WTC11 (cell line): Measurements from ENCODE around the gene PHTF2. TPM values are rescaled to one million over a fixed set of nuclear protein-coding genes. Genes with fewer than 3 reads are reported as not detected.

ENCODE experiments used
- ATAC-seq: fragments of 200-7000 bp; cut with Tn5 transposase; 2 replicates; pipeline ENCODE4 v1.10.0; 2021; ENCODE audit warnings: mild to moderate bottlenecking, moderate library complexity
- CTCF ChIA-PET: fragments of 300-600 bp; sonication (Branson Sonifier 250); formaldehyde crosslinking; loops from one replicate; lab custom pipeline; 2021; ENCODE audit warnings: antibody characterized with exemption; lab: Charles Lee
- POLR2A ChIA-PET: fragments of 350-600 bp; sonication (Branson Sonifier 250); formaldehyde crosslinking; loops from one replicate; lab custom pipeline; 2021; ENCODE audit warnings: antibody characterized with exemption; lab: Charles Lee
- DNase-seq: peaks from one replicate; pipeline ENCODE4 v3.0.0; 2021; ENCODE audit warnings: low spot score
- H3K27ac Mint-ChIP-seq: 2 replicates; pipeline ENCODE4 v1.8.0; 2021; ENCODE audit warnings: mixed read lengths
- H3K27me3 Mint-ChIP-seq: 2 replicates; pipeline ENCODE4 v1.8.0; 2021; ENCODE audit warnings: low read depth, mild to moderate bottlenecking, moderate library complexity, mixed read lengths
- H3K36me3 Mint-ChIP-seq: 2 replicates; pipeline ENCODE4 v1.8.0; 2021; ENCODE audit warnings: mixed read lengths
- H3K4me1 Mint-ChIP-seq: 2 replicates; pipeline ENCODE4 v1.8.0; 2022; ENCODE audit warnings: mixed read lengths
- H3K4me3 Mint-ChIP-seq: 2 replicates; pipeline ENCODE4 v1.8.0; 2021; ENCODE audit warnings: mild to moderate bottlenecking, moderate library complexity, mixed read lengths
- H3K9me3 Mint-ChIP-seq: 2 replicates; pipeline ENCODE4 v1.8.0; 2021; ENCODE audit warnings: mixed read lengths
- CBFB ChIP-seq: sonication (generic); formaldehyde crosslinking; IDR thresholded peaks from 2 replicates; pipeline ENCODE4 v1.8.1; 2022; ENCODE audit warnings: mild to moderate bottlenecking, low read depth, missing genetic modification reagents
- CREM ChIP-seq: sonication (generic); formaldehyde crosslinking; IDR thresholded peaks from 2 replicates; pipeline ENCODE4 v1.8.1; 2022; ENCODE audit warnings: mild to moderate bottlenecking, missing genetic modification reagents, moderate library complexity
- E2F5 ChIP-seq: sonication (generic); formaldehyde crosslinking; IDR thresholded peaks from 2 replicates; pipeline ENCODE4 v1.8.1; 2022; ENCODE audit warnings: mild to moderate bottlenecking, moderate library complexity, missing genetic modification reagents
- EMX1 ChIP-seq: fragments of 250-450 bp; sonication (Bioruptor Pico); IDR thresholded peaks from 2 replicates; pipeline ENCODE4 v1.8.0; 2021; ENCODE audit warnings: mild to moderate bottlenecking
- HMGA2 ChIP-seq: fragments of 250-450 bp; sonication (Bioruptor Pico); IDR thresholded peaks from 2 replicates; pipeline ENCODE4 v1.4.0; 2021; ENCODE audit warnings: mild to moderate bottlenecking, moderate library complexity
- JUN ChIP-seq: sonication (generic); formaldehyde crosslinking; IDR thresholded peaks from 2 replicates; pipeline ENCODE4 v1.8.0; 2023; ENCODE audit warnings: mild to moderate bottlenecking, missing genetic modification reagents
- NFYB ChIP-seq: sonication (generic); formaldehyde crosslinking; conservative IDR thresholded peaks from 2 replicates; pipeline ENCODE4 v1.8.0; 2022; ENCODE audit warnings: low read depth, missing genetic modification reagents
- PRRX2 ChIP-seq: fragments of 250-450 bp; sonication (Bioruptor Pico); IDR thresholded peaks from 2 replicates; pipeline ENCODE4 v1.8.0; 2021; ENCODE audit warnings: mild to moderate bottlenecking
- RORB ChIP-seq: fragments of 250-450 bp; sonication (Bioruptor Pico); IDR thresholded peaks from 2 replicates; pipeline ENCODE4 v1.9.0; 2021; ENCODE audit warnings: mild to moderate bottlenecking
- TCF7 ChIP-seq: sonication (generic); formaldehyde crosslinking; IDR thresholded peaks from 2 replicates; pipeline ENCODE4 v1.8.0; 2022; ENCODE audit warnings: mild to moderate bottlenecking, low read depth, missing genetic modification reagents, moderate library complexity
- ZNF671 ChIP-seq: fragments of 250-450 bp; sonication (Bioruptor Pico); IDR thresholded peaks from 2 replicates; pipeline ENCODE4 v1.8.0; 2021; ENCODE audit warnings: mild to moderate bottlenecking
- total RNA-seq: library from RNA; stranded (reverse); gene quantifications from 3 replicates; pipeline ENCODE4 v1.2.3, GENCODE V29; 2021
- TF ChIP-seq, protein P1 (sequence below): sonication (generic); formaldehyde crosslinking; IDR thresholded peaks from 2 replicates; pipeline ENCODE4 v1.8.1; 2023; ENCODE audit warnings: mild to moderate bottlenecking, missing genetic modification reagents
- TF ChIP-seq, protein P2 (sequence below): sonication (generic); formaldehyde crosslinking; IDR thresholded peaks from 2 replicates; pipeline ENCODE4 v1.8.0; 2023; ENCODE audit warnings: missing genetic modification reagents
- TF ChIP-seq, protein P3 (sequence below): fragments of 250-450 bp; sonication (Bioruptor Pico); IDR thresholded peaks from 2 replicates; pipeline ENCODE4 v1.9.0; 2021; ENCODE audit warnings: moderate library complexity, mild to moderate bottlenecking, inconsistent platforms, borderline replicate concordance
- TF ChIP-seq, protein P4 (sequence below): sonication (generic); formaldehyde crosslinking; IDR thresholded peaks from 2 replicates; pipeline ENCODE4 v1.8.1; 2023; ENCODE audit warnings: mild to moderate bottlenecking, missing genetic modification reagents, moderate library complexity
- TF ChIP-seq, protein P5 (sequence below): sonication (generic); formaldehyde crosslinking; IDR thresholded peaks from 2 replicates; pipeline ENCODE4 v1.8.0; 2022; ENCODE audit warnings: mild to moderate bottlenecking, missing genetic modification reagents

PHTF2 gene
- total RNA-seq, 1 experiment from 2014 or later = 17.9 TPM

DNA sequence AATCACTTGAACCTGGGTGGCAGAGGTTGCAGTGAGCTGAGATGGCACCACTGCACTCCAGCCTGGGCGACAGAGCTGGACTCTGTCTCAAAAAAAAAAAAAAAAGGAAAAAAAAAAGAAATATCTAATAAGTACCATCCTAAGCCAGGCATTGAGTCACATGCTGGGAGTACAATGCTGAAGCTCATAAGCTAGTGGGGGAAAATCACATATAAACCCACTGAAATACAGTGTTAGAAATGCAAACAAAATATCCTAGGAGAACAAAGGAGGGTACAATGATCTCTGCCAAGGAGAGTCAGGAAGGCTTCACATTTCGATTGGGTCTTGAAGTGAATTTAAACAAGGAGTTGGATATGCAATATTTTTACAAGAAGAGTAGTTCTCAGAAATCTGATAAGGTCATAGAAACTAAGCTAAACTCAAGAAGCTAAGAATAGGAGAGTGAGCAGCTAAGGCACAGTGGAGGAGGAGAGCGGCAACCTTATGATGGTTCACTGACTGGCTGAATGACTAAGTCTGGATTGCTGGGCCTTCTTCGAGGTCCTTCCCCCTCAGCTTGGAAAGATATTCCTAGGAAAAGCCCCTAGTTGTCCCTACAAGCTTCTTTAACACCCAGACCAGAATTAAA lies 115.5 kb downstream of the PHTF2 start:
- H3K4me3 Mint-ChIP-seq = no peak overlapping the region
- H3K9me3 Mint-ChIP-seq = no peaks in the 10 kb centered on the region
- peaks cover 2% of the 10 kb centered on the region; the same call in 1 of the 2 replicates for H3K4me1 Mint-ChIP-seq
- ATAC-seq = no peak
- CTCF ChIA-PET = interaction anchor here (0.7 to 1.2 kb wide), 3 partner anchors 10 to 118 kb away, joined by 4 to 5 read pairs (median 4); no protein-coding TSS in a partner anchor
- no peaks in the 10 kb centered on the region for H3K36me3 Mint-ChIP-seq
- TF ChIP-seq HMGA2 (no peak), NFYB (CRISPR knock-in tag) (no peak), RORB (CRISPR knock-in tag) (no peak), EMX1 (CRISPR knock-in tag) (no peak), PRRX2 (CRISPR knock-in tag) (no peak), CBFB (CRISPR knock-in tag) (no peak), CREM (CRISPR knock-in tag) (no peak), JUN (CRISPR knock-in tag) (no peak), ZNF671 (no peak), TCF7 (CRISPR knock-in tag) (no peak)
- TF ChIP-seq, protein P1, sequence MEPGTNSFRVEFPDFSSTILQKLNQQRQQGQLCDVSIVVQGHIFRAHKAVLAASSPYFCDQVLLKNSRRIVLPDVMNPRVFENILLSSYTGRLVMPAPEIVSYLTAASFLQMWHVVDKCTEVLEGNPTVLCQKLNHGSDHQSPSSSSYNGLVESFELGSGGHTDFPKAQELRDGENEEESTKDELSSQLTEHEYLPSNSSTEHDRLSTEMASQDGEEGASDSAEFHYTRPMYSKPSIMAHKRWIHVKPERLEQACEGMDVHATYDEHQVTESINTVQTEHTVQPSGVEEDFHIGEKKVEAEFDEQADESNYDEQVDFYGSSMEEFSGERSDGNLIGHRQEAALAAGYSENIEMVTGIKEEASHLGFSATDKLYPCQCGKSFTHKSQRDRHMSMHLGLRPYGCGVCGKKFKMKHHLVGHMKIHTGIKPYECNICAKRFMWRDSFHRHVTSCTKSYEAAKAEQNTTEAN (CRISPR knock-in tag) = no peak
- TF ChIP-seq, protein P2, sequence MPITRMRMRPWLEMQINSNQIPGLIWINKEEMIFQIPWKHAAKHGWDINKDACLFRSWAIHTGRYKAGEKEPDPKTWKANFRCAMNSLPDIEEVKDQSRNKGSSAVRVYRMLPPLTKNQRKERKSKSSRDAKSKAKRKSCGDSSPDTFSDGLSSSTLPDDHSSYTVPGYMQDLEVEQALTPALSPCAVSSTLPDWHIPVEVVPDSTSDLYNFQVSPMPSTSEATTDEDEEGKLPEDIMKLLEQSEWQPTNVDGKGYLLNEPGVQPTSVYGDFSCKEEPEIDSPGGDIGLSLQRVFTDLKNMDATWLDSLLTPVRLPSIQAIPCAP = no peak
- TF ChIP-seq, protein P3, sequence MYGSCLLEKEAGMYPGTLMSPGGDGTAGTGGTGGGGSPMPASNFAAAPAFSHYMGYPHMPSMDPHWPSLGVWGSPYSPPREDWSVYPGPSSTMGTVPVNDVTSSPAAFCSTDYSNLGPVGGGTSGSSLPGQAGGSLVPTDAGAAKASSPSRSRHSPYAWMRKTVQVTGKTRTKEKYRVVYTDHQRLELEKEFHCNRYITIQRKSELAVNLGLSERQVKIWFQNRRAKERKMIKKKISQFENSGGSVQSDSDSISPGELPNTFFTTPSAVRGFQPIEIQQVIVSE = no peak
- TF ChIP-seq, protein P4, sequence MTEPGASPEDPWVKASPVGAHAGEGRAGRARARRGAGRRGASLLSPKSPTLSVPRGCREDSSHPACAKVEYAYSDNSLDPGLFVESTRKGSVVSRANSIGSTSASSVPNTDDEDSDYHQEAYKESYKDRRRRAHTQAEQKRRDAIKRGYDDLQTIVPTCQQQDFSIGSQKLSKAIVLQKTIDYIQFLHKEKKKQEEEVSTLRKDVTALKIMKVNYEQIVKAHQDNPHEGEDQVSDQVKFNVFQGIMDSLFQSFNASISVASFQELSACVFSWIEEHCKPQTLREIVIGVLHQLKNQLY = no peak
- TF ChIP-seq, all 79 proteins: peak for 0
- no peak overlapping the region; the same call in 1 of the 2 replicates for H3K27ac Mint-ChIP-seq
- no peak for DNase-seq
- POLR2A ChIA-PET = interaction anchor here (0.7 kb wide), 1 partner anchor 50 kb away, joined by 4 read pairs; no protein-coding TSS in a partner anchor
- H3K27me3 Mint-ChIP-seq = no peaks in the 10 kb centered on the region

DNA sequence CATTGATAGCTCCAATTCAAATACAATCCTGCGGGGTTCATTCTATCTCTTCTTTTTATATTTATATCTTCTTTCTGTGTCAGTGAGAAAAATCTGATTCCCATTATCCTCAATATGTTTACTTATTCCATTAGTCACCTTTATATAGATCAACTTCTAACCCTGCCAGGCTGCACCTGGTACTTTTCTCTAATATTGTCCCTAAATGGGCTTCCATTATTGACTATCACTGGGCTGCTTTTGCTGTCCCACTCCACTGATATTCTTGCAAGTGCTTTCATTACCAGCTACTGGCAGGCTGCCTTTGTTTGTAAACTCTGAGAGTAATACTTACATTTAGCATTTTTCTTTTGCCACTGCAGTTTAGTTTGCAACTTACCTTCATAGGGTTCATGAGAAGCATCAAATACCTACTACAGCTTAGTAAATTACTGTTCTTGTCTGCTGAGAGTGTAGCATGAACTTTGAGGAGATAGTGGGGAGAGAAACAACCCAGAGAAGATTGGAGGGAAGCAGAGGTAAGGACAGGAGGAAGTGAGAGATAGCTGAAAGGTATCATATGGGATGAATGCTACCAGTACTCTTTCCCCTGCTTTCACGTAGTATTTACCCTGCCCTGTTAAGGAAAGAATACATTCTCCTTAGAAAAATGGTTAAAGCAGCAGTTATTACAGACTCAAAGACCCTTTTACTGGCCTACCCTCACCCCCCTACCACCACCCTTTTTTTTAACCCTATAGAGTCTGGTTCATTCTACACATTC lies 119.1 kb downstream of the PHTF2 start:
- Mint-ChIP-seq H3K27me3 (no peaks in the 10 kb centered on the region), H3K4me3 (no peak overlapping the region), H3K36me3 (no peaks in the 10 kb centered on the region), H3K27ac (no peak overlapping the region), H3K4me1 (peaks cover 2% of the 10 kb centered on the region; the same call in 1 of the 2 replicates), H3K9me3 (no peaks in the 10 kb centered on the region)
- POLR2A ChIA-PET = no interaction called here
- DNase-seq (no peak), ATAC-seq (no peak)
- TF ChIP-seq, protein P5, sequence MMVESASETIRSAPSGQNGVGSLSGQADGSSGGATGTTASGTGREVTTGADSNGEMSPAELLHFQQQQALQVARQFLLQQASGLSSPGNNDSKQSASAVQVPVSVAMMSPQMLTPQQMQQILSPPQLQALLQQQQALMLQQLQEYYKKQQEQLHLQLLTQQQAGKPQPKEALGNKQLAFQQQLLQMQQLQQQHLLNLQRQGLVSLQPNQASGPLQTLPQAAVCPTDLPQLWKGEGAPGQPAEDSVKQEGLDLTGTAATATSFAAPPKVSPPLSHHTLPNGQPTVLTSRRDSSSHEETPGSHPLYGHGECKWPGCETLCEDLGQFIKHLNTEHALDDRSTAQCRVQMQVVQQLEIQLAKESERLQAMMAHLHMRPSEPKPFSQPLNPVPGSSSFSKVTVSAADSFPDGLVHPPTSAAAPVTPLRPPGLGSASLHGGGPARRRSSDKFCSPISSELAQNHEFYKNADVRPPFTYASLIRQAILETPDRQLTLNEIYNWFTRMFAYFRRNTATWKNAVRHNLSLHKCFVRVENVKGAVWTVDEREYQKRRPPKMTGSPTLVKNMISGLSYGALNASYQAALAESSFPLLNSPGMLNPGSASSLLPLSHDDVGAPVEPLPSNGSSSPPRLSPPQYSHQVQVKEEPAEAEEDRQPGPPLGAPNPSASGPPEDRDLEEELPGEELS (CRISPR knock-in tag) = no peak
- TF ChIP-seq E2F5 (CRISPR knock-in tag) = no peak
- CTCF ChIA-PET = interaction anchor here (0.6 to 1.1 kb wide), 2 partner anchors 14 to 266 kb away, joined by 3 to 5 read pairs; no protein-coding TSS in a partner anchor
